H1 (cell line): ENCODE data around the gene RABIF. TPM values are rescaled to one million over a fixed set of nuclear protein-coding genes. Genes with fewer than 3 reads are reported as not detected.

ENCODE experiments used
- CTCF ChIA-PET: fragments of 300-600 bp; sonication (Branson Sonifier 250); formaldehyde crosslinking; loops from one replicate; lab custom pipeline; 2021; ENCODE audit not compliant: partially characterized antibody; lab: Charles Lee
- POLR2A ChIA-PET: fragments of 300-600 bp; sonication (Branson Sonifier 250); formaldehyde crosslinking; loops from one replicate; lab custom pipeline; 2021; ENCODE audit warnings: inconsistent platforms; ENCODE audit not compliant: partially characterized antibody; lab: Charles Lee
- DNase-seq, 2 experiments: peaks; one replicate each; pipeline versions ENCODE4 v3.0.0 to v3.0.0-alpha.2; 2010 to 2022; ENCODE audit warnings: low spot score in 2 of 2, low read depth in 1 of 2, mixed read lengths in 1 of 2
- FAIRE-seq: peaks from 2 replicates; lab custom pipeline; 2011; peaks lifted over from hg19 to GRCh38; lab: Jason Lieb, UNC
- H2AFZ ChIP-seq: 2 replicates; pipeline ENCODE4 v1.8.1; 2012; ENCODE audit warnings: low read length, inconsistent platforms
- H2AK5ac ChIP-seq: 2 replicates; pipeline ENCODE4 v1.6.1; 2013; ENCODE audit warnings: low read depth, low read length
- H2BK120ac ChIP-seq: replicated peaks from 2 replicates; pipeline ENCODE3; 2013; ENCODE audit warnings: low read depth, low read length, inconsistent platforms
- H2BK12ac ChIP-seq: 2 replicates; pipeline ENCODE4 v1.6.1; 2013; ENCODE audit warnings: low read depth, low read length
- H2BK15ac ChIP-seq: 2 replicates; pipeline ENCODE4 v1.6.1; 2013; ENCODE audit warnings: low read length
- H2BK20ac ChIP-seq: 2 replicates; pipeline ENCODE4 v1.6.1; 2013; ENCODE audit warnings: low read length
- H2BK5ac ChIP-seq: 2 replicates; pipeline ENCODE4 v1.6.1; 2013; ENCODE audit warnings: low read depth, low read length
- H3K14ac ChIP-seq: 2 replicates; pipeline ENCODE4 v1.6.1; 2013; ENCODE audit warnings: inconsistent platforms; ENCODE audit not compliant: insufficient read length
- H3K18ac ChIP-seq: 2 replicates; pipeline ENCODE4 v1.6.1; 2013; ENCODE audit warnings: low read length; ENCODE audit errors: extremely low read depth
- H3K23ac ChIP-seq: 2 replicates; pipeline ENCODE4 v1.6.1; 2013; ENCODE audit warnings: inconsistent platforms; ENCODE audit not compliant: insufficient read length
- H3K23me2 ChIP-seq: 2 replicates; pipeline ENCODE4 v1.6.1; 2013; ENCODE audit warnings: low read depth, low read length
- H3K27ac ChIP-seq: 2 replicates; pipeline ENCODE4 v1.6.1; 2011; ENCODE audit warnings: low read depth, low read length, inconsistent platforms
- H3K27me3 ChIP-seq, 4 experiments: replicated peaks in 1 of 4; 1 replicate in 1 of 4; 2 replicates in 3 of 4; pipeline versions ENCODE4 v1.6.1 to v1.8.1; 2011 to 2013; ENCODE audit warnings: low read length in 3 of 4, mild to moderate bottlenecking in 3 of 4, inconsistent platforms in 2 of 4, mixed read lengths in 2 of 4, moderate library complexity in 1 of 4; ENCODE audit not compliant: control insufficient read depth in 3 of 4, insufficient read depth in 3 of 4; ENCODE audit errors: extremely low read depth in 1 of 4
- H3K36me3 ChIP-seq, 4 experiments: 2 replicates each; pipeline versions ENCODE4 v1.6.1 to v1.8.1; 2011 to 2013; ENCODE audit warnings: mild to moderate bottlenecking in 4 of 4, low read length in 3 of 4, moderate library complexity in 2 of 4, control low read depth in 1 of 4, inconsistent platforms in 1 of 4; ENCODE audit not compliant: insufficient read depth in 4 of 4, control insufficient read depth in 2 of 4
- H3K4ac ChIP-seq: replicated peaks from 2 replicates; pipeline ENCODE3; 2013; ENCODE audit warnings: low read length, low read depth, mixed read lengths, inconsistent platforms; ENCODE audit not compliant: insufficient read length
- H3K4me1 ChIP-seq, 4 experiments: replicated peaks in 1 of 4; 1 replicate in 1 of 4; 2 replicates in 3 of 4; pipeline versions ENCODE4 v1.6.1 to v1.8.1; 2011 to 2013; ENCODE audit warnings: low read length in 3 of 4, inconsistent platforms in 2 of 4, mixed read lengths in 1 of 4; ENCODE audit not compliant: insufficient read depth in 4 of 4, control insufficient read depth in 3 of 4
- H3K4me2 ChIP-seq, 2 experiments: 2 replicates each; pipeline versions ENCODE4 v1.6.1 to v1.8.1; 2011 to 2013; ENCODE audit warnings: low read depth in 2 of 2, low read length in 2 of 2, control low read depth in 1 of 2, inconsistent platforms in 1 of 2, mild to moderate bottlenecking in 1 of 2; ENCODE audit not compliant: insufficient read depth in 1 of 2
- H3K4me3 ChIP-seq, 4 experiments: fragments of 200-600, 300-600 bp in 1 of 4; sonication (generic), shearing (Covaris generic), sonication (Bioruptor Twin) in 1 of 4; 2 replicates each; pipeline versions ENCODE4 v1.5.1 to v1.8.1; 2011 to 2016; ENCODE audit warnings: low read length in 4 of 4, low read depth in 3 of 4, control low read depth in 2 of 4, inconsistent platforms in 2 of 4, mild to moderate bottlenecking in 2 of 4, mixed read lengths in 1 of 4, moderate library complexity in 1 of 4; ENCODE audit not compliant: insufficient read depth in 2 of 4; ENCODE audit errors: extremely low read depth in 1 of 4
- H3K56ac ChIP-seq: replicated peaks from 2 replicates; pipeline ENCODE3; 2013; ENCODE audit warnings: low read depth, mild to moderate bottlenecking, mixed read lengths, low read length, inconsistent platforms; ENCODE audit not compliant: insufficient read length
- H3K79me1 ChIP-seq: 2 replicates; pipeline ENCODE4 v1.6.1; 2013; ENCODE audit warnings: low read depth, low read length, control low read depth
- H3K79me2 ChIP-seq, 2 experiments: 2 replicates each; pipeline versions ENCODE4 v1.6.1 to v1.8.1; 2012 to 2013; ENCODE audit warnings: low read length in 2 of 2, mild to moderate bottlenecking in 2 of 2, inconsistent platforms in 1 of 2; ENCODE audit not compliant: insufficient read depth in 2 of 2, control insufficient read depth in 1 of 2
- H3K9ac ChIP-seq, 4 experiments: replicated peaks in 1 of 4; 1 replicate in 1 of 4; 2 replicates in 3 of 4; pipeline versions ENCODE4 v1.6.1 to v1.8.1; 2011 to 2013; ENCODE audit warnings: low read depth in 3 of 4, low read length in 3 of 4, control low read depth in 2 of 4, mild to moderate bottlenecking in 2 of 4, moderate library complexity in 2 of 4, inconsistent platforms in 1 of 4; ENCODE audit errors: extremely low read depth in 1 of 4
- H3K9me3 ChIP-seq, 2 experiments: 2 replicates each; pipeline versions ENCODE4 v1.6.1 to v1.8.1; 2012 to 2013; ENCODE audit warnings: mild to moderate bottlenecking in 2 of 2, moderate library complexity in 2 of 2, control low read depth in 1 of 2, inconsistent platforms in 1 of 2, low read depth in 1 of 2, low read length in 1 of 2, mixed read lengths in 1 of 2; ENCODE audit not compliant: insufficient read depth in 2 of 2
- H4K20me1 ChIP-seq, 2 experiments: replicated peaks in 1 of 2; 2 replicates each; pipeline versions ENCODE3 to v1.8.1; 2011 to 2013; ENCODE audit warnings: inconsistent platforms in 2 of 2, low read length in 2 of 2, mild to moderate bottlenecking in 1 of 2; ENCODE audit not compliant: insufficient read depth in 2 of 2, control insufficient read depth in 1 of 2
- H4K5ac ChIP-seq: 2 replicates; pipeline ENCODE4 v1.6.1; 2013; ENCODE audit warnings: low read length, low read depth, mixed read lengths, inconsistent platforms; ENCODE audit not compliant: insufficient read length
- H4K8ac ChIP-seq: 2 replicates; pipeline ENCODE4 v1.8.0; 2013; ENCODE audit warnings: mild to moderate bottlenecking, moderate library complexity, low read length, inconsistent platforms; ENCODE audit not compliant: insufficient read depth; ENCODE audit errors: extremely low read depth
- H4K91ac ChIP-seq: replicated peaks from 2 replicates; pipeline ENCODE3; 2013; ENCODE audit warnings: low read length, mixed read lengths, inconsistent platforms; ENCODE audit not compliant: insufficient read length
- CHD2 ChIP-seq: IDR thresholded peaks from 2 replicates; pipeline ENCODE4 v1.6.1; 2012; ENCODE audit warnings: low read length, improper control_type of control experiment
- CTBP2 ChIP-seq: IDR thresholded peaks from 2 replicates; pipeline ENCODE4 v1.7.0; 2011; ENCODE audit warnings: borderline replicate concordance, mild to moderate bottlenecking, moderate library complexity, mixed read lengths, low read length; ENCODE audit not compliant: insufficient read depth, insufficient read length
- E2F6 ChIP-seq: IDR thresholded peaks from 2 replicates; pipeline ENCODE4 v1.6.1; 2012; ENCODE audit warnings: inconsistent platforms
- EGR1 ChIP-seq: IDR thresholded peaks from 2 replicates; pipeline ENCODE4 v1.6.1; 2011; ENCODE audit warnings: low read depth, low read length, borderline replicate concordance
- KDM5A ChIP-seq: fragments of 200-600 bp; IDR thresholded peaks from 2 replicates; pipeline ENCODE4 v1.7.1; 2012; ENCODE audit warnings: mild to moderate bottlenecking, low read length, inconsistent platforms, mixed read lengths
- NANOG ChIP-seq: IDR thresholded peaks from 2 replicates; pipeline ENCODE4 v1.6.1; 2011; ENCODE audit warnings: low read length, low read depth, mild to moderate bottlenecking, inconsistent platforms; ENCODE audit not compliant: insufficient read depth, poor library complexity, severe bottlenecking
- PHF8 ChIP-seq: fragments of 200-600 bp; sonication (generic); conservative IDR thresholded peaks from 2 replicates; pipeline ENCODE4 v1.7.1; 2012; ENCODE audit warnings: low read depth, mild to moderate bottlenecking, inconsistent platforms, low read length, moderate library complexity
- RXRA ChIP-seq: IDR thresholded peaks from 2 replicates; pipeline ENCODE4 v1.6.1; 2011; ENCODE audit warnings: low read depth, mild to moderate bottlenecking, low read length, moderate library complexity; ENCODE audit not compliant: insufficient read depth
- SAP30 ChIP-seq: fragments of 300-600 bp; sonication (generic); IDR thresholded peaks from 2 replicates; pipeline ENCODE4 v1.7.1; 2012; ENCODE audit warnings: low read length, moderate library complexity, mild to moderate bottlenecking, inconsistent platforms; ENCODE audit not compliant: insufficient read depth, insufficient replicate concordance
- SIRT6 ChIP-seq: IDR thresholded peaks from one replicate; pipeline ENCODE4 v1.7.1; 2012; ENCODE audit warnings: low read length, inconsistent platforms
- SRF ChIP-seq: IDR thresholded peaks from 2 replicates; pipeline ENCODE4 v1.6.1; 2011; ENCODE audit warnings: mild to moderate bottlenecking, low read depth, low read length, moderate library complexity
- TCF12 ChIP-seq: IDR thresholded peaks from 2 replicates; pipeline ENCODE4 v1.6.1; 2011; ENCODE audit warnings: low read depth, mild to moderate bottlenecking, low read length
- WGBS, 2 experiments: shearing (Covaris generic) in 1 of 2; methylation state at CpG; one replicate each; pipeline versions ENCODE4 v1.1.6 to v1.1.7; 2013 to 2015; ENCODE audit warnings: low lambda C conversion rate in 2 of 2, mixed read lengths in 2 of 2, inconsistent platforms in 1 of 2, low coverage in 1 of 2, missing lambda C conversion rate in 1 of 2; ENCODE audit not compliant: insufficient replicate concordance in 2 of 2, insufficient coverage in 1 of 2, insufficient read length in 1 of 2; ENCODE audit errors: extremely low coverage in 1 of 2, missing lambda C conversion rate in 1 of 2; 5-methylcytosine and 5-hydroxymethylcytosine counted together
- polyA plus RNA-seq, 7 experiments: library from polyadenylated mRNA; depleted of rRNA in 3 of 7; stranded (reverse) in 5 of 7; unstranded in 2 of 7; fragments of >200 nt in 5 of 7; fragments of 200-250 nt in 2 of 7; gene quantifications; 1 replicate in 5 of 7; 2 replicates in 1 of 7; 4 replicates in 1 of 7; pipeline versions ENCODE4 v1.2.1 to v1.2.3, GENCODE V29; 2011 to 2013; ENCODE audit warnings: missing spikeins in 2 of 7, mixed read lengths in 2 of 7
- total RNA-seq: library from RNA; stranded (reverse); fragmentation: NEBNext Ultra II Directional; extraction: Animal tissue kit (Norgen Biotek cat#: 25700); gene quantifications from 2 replicates; pipeline ENCODE4 v1.2.1, GENCODE V29; 2021
- TF ChIP-seq, protein P1 (sequence below): IDR thresholded peaks from 2 replicates; pipeline ENCODE4 v1.6.1; 2012; ENCODE audit warnings: inconsistent platforms

Gene RABIF
- total and polyA plus RNA-seq, 2 of the 8 experiments (the other 6 are each of a cell fraction or from before 2014, with no cell fraction given), result 5.6 to 6.9 TPM

DNA sequence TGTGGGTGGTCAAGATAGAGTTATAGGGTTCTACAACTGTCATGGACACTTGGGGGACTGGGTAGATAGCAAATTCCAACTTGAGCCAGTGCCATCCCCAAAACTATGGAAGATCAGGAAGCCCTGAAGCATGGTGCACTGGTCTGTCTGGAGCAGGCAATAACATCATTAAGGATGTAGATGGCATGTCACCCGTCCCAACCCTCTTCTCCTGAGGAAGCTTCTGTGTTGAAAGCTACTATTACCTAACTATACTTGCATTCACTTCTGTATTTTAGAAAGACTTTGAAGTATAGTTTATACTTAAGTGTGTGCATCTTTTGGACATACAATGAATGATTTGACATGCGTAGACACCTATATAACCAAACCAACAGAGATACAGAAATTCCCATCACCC, 32.9 kb downstream of the RABIF start:
- Histone ChIP-seq H3K56ac (no peak overlapping the region), H3K4me1 (peaks cover 0 to 4% (median 0%) of the 10 kb centered on the region in 4 experiments; a peak in 2 of 7 replicates), H2BK5ac (no peak overlapping the region), H3K36me3 (peaks cover 18 to 41% (median 36%) of the 10 kb centered on the region in 4 experiments), H3K27ac (no peak overlapping the region), H3K4me2 (no peak overlapping the region), H4K5ac (no peak overlapping the region), H3K23ac (no peak overlapping the region), H2BK12ac (no peak overlapping the region), H3K9me3 (no peaks in the 10 kb centered on the region), H4K91ac (no peak overlapping the region), H3K9ac (no peak overlapping the region), H3K27me3 (no peaks in the 10 kb centered on the region), H2AFZ (no peak overlapping the region), H2BK120ac (no peak overlapping the region), H2AK5ac (no peak overlapping the region), H4K8ac (no peak overlapping the region), H2BK15ac (no peak overlapping the region), H3K79me1 (peaks cover 19% of the 10 kb centered on the region), H3K79me2 (peaks cover 3 to 25% of the 10 kb centered on the region in 2 experiments; a peak in 3 of 4 replicates), H3K18ac (no peak overlapping the region), H2BK20ac (no peak overlapping the region), H3K14ac (no peak overlapping the region), H3K4me3 (no peak overlapping the region), H3K4ac (no peak overlapping the region), H4K20me1 (peaks cover 1 to 11% of the 10 kb centered on the region in 2 experiments), H3K23me2 (no peaks in the 10 kb centered on the region)
- DNase-seq, result no peak
- no peak for FAIRE-seq
- 87% methylated on average over 2 of the region's 2 CpGs; no CpG with 5 or more reads in 1 of the 2 experiments for WGBS, 2 experiments
- POLR2A ChIA-PET, result interaction anchor here (1.3 to 9.2 kb wide), 2 partner anchors 11 to 44 kb away, joined by 3 to 81 read pairs; partner anchors contain the start of genes KDM5B and PCAT6
- CTCF ChIA-PET, result interaction anchor here (1.1 to 2.3 kb wide), 3 partner anchors 43 to 184 kb away, joined by 3 to 5 read pairs (median 4); no protein-coding TSS in a partner anchor
- TF ChIP-seq CTBP2, result no peak
- no peak for TF ChIP-seq NANOG
- TF ChIP-seq RXRA, result no peak
- TF ChIP-seq TCF12, result no peak
- no peak for TF ChIP-seq KDM5A
- TF ChIP-seq PHF8, result no peak
- no peak for TF ChIP-seq SAP30
- no peak for TF ChIP-seq SIRT6
- TF ChIP-seq EGR1, result no peak
- no peak for TF ChIP-seq E2F6
- TF ChIP-seq SRF, result no peak
- TF ChIP-seq, protein P1, sequence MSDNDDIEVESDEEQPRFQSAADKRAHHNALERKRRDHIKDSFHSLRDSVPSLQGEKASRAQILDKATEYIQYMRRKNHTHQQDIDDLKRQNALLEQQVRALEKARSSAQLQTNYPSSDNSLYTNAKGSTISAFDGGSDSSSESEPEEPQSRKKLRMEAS, result no peak
- TF ChIP-seq CHD2, result no peak
